Measurements from ENCODE around the gene SYT17.

The SYT17 gene

GRCh38 chr16:19290860-19291259, 122.8 kb downstream of the SYT17 start:
- TF ChIP-seq ZBTB7A (IDR thresholded peaks at IDR 0.05; ENCODE audit: low read depth) = no peak
- TF ChIP-seq FOXM1 (IDR thresholded peaks at IDR 0.05; ENCODE audit: borderline replicate concordance, low read depth) = no peak
- no peak for TF ChIP-seq TCF12 (IDR thresholded peaks at IDR 0.05; ENCODE audit: low read depth)
- no peak for TF ChIP-seq TEAD4 (IDR thresholded peaks at IDR 0.05)
- no peak for TF ChIP-seq RAD21 (IDR thresholded peaks at IDR 0.05; ENCODE audit: low read depth)
- TF ChIP-seq CEBPB (IDR thresholded peaks at IDR 0.05) = no peak
- no peak for TF ChIP-seq CREB1 (IDR thresholded peaks at IDR 0.05; ENCODE audit: low read depth)
- TF ChIP-seq TAF1 (IDR thresholded peaks at IDR 0.05; ENCODE audit: low read depth) = no peak
- no peak for TF ChIP-seq EGR1 (IDR thresholded peaks at IDR 0.05)
- TF ChIP-seq REST (IDR thresholded peaks at IDR 0.05; ENCODE audit: low read depth) = no peak
- no peak for TF ChIP-seq NFIC (IDR thresholded peaks at IDR 0.05)
- TF ChIP-seq EP300 (IDR thresholded peaks at IDR 0.05; ENCODE audit: borderline replicate concordance) = no peak
- no peak for TF ChIP-seq MAX (IDR thresholded peaks at IDR 0.05)
- no peak for TF ChIP-seq USF1 (IDR thresholded peaks at IDR 0.05)
- TF ChIP-seq YY1 (IDR thresholded peaks at IDR 0.05; ENCODE audit: low read depth) = no peak

GRCh38 chr16:19291475-19291874, 123.4 kb downstream of the SYT17 start:
- no peak for TF ChIP-seq REST (IDR thresholded peaks at IDR 0.05; ENCODE audit: low read depth)
- no peak for TF ChIP-seq FOXM1 (IDR thresholded peaks at IDR 0.05; ENCODE audit: borderline replicate concordance, low read depth)
- no peak for TF ChIP-seq USF1 (IDR thresholded peaks at IDR 0.05)
- TF ChIP-seq YY1 (IDR thresholded peaks at IDR 0.05; ENCODE audit: low read depth) = no peak
- TF ChIP-seq RAD21 (IDR thresholded peaks at IDR 0.05; ENCODE audit: low read depth) = no peak
- no peak for TF ChIP-seq TAF1 (IDR thresholded peaks at IDR 0.05; ENCODE audit: low read depth)
- no peak for TF ChIP-seq CREB1 (IDR thresholded peaks at IDR 0.05; ENCODE audit: low read depth)
- no peak for TF ChIP-seq TCF12 (IDR thresholded peaks at IDR 0.05; ENCODE audit: low read depth)
- TF ChIP-seq EP300 (IDR thresholded peaks at IDR 0.05; ENCODE audit: borderline replicate concordance) = no peak
- TF ChIP-seq NFIC (IDR thresholded peaks at IDR 0.05) = no peak

GRCh38 chr16:19292186-19292585, 124.1 kb downstream of the SYT17 start:
- TF ChIP-seq REST (IDR thresholded peaks at IDR 0.05; ENCODE audit: low read depth) (no peak), YY1 (IDR thresholded peaks at IDR 0.05; ENCODE audit: low read depth) (no peak), CREB1 (IDR thresholded peaks at IDR 0.05; ENCODE audit: low read depth) (no peak), TAF1 (IDR thresholded peaks at IDR 0.05; ENCODE audit: low read depth) (no peak), FOXM1 (IDR thresholded peaks at IDR 0.05; ENCODE audit: borderline replicate concordance, low read depth) (no peak), CEBPB (IDR thresholded peaks at IDR 0.05) (no peak), TCF12 (IDR thresholded peaks at IDR 0.05; ENCODE audit: low read depth) (no peak), EP300 (IDR thresholded peaks at IDR 0.05; ENCODE audit: borderline replicate concordance) (no peak), RAD21 (IDR thresholded peaks at IDR 0.05; ENCODE audit: low read depth) (no peak), TEAD4 (IDR thresholded peaks at IDR 0.05) (no peak)

GRCh38 chr16:19294156-19294649, 126.2 kb downstream of the SYT17 start:
- no peak for TF ChIP-seq RAD21 (IDR thresholded peaks at IDR 0.05; ENCODE audit: low read depth)
- TF ChIP-seq TEAD4 (IDR thresholded peaks at IDR 0.05) = no peak
- TF ChIP-seq TCF12 (IDR thresholded peaks at IDR 0.05; ENCODE audit: low read depth) = no peak
- TF ChIP-seq EGR1 (IDR thresholded peaks at IDR 0.05) = no peak
- TF ChIP-seq EP300 (IDR thresholded peaks at IDR 0.05; ENCODE audit: borderline replicate concordance) = no peak
- no peak for TF ChIP-seq ZBTB7A (IDR thresholded peaks at IDR 0.05; ENCODE audit: low read depth)
- TF ChIP-seq FOXM1 (IDR thresholded peaks at IDR 0.05; ENCODE audit: borderline replicate concordance, low read depth) = no peak
- no peak for TF ChIP-seq CREB1 (IDR thresholded peaks at IDR 0.05; ENCODE audit: low read depth)
- TF ChIP-seq MAX (IDR thresholded peaks at IDR 0.05) = no peak
- no peak for TF ChIP-seq YY1 (IDR thresholded peaks at IDR 0.05; ENCODE audit: low read depth)
